Stimulated activated CD8-positive, alpha-beta memory T cell treated with anti-CD3 and anti-CD28 coated beads, Interleukin-4, amount 100 ng/mL, for 1 hour (primary cell): ENCODE data around the gene MRC2.

ENCODE experiments used
- DNase-seq, 2 donors: peaks; one replicate each; pipeline ENCODE4 v3.0.0-alpha.2; 2020; ENCODE audit warnings: low read depth in 2 of 2, low spot score in 1 of 2

MRC2 gene

DNA sequence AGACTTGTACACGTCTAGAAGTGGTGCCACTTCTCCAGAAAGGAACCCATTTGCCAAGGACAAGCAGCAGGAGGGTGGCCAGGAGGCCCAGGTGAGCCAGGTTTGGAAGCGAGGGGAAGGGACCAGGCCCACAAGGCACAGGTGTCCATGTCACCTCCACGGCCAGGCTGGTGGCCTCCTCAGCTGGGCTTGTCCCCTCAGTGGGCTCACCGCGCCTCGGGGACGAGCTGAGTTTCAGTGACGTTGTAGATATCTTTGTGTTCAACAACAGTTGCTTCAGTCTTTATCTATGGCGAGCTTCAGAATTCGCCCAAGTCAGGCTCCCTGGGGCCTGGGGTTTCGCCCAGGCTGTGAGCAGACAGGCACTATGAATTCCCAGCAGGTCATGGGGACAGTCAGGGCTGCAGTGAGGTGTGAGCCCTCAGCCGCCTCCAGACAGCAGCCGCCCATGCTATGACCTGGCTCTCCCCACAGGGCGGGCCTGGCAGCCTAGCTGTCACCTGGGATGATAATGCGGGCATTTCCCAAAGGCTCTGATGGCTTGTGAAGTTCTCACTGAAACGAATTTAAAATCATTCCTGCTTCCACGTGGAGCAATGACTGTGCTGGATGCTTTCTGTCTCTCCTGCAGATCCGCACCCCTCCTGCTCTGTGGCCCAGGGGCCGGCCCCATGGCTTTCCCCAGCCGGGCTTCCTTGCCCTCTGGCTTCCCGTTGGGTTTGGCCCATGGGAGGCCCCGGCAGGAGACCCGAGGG is 89.5 kb downstream of the MRC2 start:
- DNase-seq = no peak

- DNase-seq = no peak
These were observed 90.1 kb downstream of the MRC2 start for GRCh38 chr17:62717589-62717855.

DNA sequence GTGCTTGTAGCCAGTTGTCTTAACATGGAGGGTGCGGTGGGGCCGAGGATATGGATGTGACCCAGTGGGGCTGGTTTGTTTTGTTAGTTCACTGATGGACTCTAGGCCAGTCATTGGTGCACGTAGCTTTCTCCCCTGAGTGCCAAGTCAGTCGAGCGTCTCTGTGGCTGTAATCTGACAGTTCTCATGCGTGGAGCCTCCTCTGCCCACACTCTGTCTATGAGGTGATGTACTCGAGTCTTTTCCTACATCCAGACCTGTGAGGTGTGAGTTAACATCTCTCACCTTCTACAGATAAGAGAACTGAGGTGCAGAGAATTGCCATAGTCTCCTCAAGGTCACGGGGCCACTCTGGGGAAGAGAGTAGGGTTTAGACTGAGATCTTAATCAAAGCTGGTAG is 90.4 kb downstream of the MRC2 start:
- DNase-seq = no peak

DNA sequence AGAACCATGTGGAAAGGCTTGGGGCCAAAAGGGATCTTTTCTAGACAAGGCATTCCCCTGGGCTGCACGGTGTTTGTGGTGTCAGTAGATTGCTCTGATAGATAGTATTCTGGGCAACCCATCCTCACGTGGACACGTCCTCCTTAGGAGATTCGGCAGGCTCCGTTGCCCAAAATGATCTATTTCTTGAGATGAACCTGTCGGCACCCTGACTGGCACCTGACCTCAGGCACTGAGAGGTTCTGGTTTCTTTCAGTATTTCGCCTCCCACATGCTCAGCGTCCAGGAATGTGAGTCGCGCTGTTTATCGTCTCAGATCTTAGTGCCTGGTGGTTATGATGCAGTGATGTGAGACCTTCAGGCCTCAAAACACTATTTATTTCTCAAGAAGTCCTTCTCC is 91.0 kb downstream of the MRC2 start:
- DNase-seq = no peak

DNA sequence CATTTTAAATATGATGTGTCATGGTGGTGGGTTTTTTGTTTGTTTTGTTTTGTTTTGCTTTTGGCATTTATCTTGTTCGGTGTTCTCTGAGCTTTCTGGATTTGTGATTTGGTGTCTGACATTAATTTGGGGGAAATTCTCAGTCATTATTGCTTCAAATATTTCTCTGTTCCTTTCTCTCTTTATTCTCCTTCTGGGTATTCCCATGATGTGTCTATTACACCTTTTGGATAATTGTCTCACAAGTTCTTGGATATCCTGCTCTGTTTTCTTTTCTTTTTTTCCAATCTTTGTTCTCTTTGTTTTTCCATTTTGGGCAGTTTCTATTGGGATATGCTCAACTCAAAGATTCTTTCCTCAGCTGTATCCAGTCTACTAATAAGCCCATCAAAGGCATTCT is 92.1 kb downstream of the MRC2 start:
- DNase-seq = no peak

- DNase-seq = no peak
These were observed 92.8 kb downstream of the MRC2 start for GRCh38 chr17:62720126-62720850.

DNA sequence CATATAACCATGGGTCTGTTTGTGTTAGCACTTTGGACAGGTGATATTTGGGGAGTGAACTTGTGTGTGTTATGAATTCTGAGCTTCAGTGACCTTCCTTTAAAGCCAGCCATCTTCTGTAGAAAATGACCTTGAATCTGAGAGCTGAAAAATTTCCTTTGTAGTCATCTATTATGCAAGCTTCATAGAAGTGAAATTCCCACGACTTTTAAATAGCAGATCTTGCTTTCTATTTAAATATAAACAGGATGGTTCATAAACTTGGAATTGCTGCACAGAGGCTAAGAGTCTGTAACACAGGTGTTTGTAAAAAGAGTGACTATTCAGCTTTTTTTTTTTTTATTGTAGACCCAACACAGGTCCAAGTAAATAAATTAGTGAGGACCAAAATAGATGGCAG is 95.2 kb downstream of the MRC2 start:
- no peak for DNase-seq

DNA sequence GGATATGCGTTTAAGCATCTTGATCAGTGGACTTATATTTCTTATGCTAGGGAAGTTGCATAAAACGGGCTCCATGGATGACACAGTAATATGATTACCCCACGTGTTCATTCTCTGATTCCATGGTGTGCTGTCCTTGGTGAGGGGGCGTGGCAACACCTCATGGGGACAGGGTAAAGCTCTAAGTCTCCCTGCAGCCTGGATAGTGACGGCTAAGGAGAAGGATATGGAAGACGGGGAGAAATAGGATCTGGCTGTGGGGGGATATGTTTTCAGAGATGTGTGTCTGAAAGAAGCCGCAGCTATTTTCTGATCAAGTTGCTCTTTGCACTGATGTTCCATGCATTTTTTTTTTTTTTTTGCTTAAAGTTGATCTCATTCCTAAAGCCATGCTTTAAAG is 96.4 kb downstream of the MRC2 start:
- no peak for DNase-seq

GRCh38 chr17:62724398-62725146 is 97.1 kb downstream of the MRC2 start:
- DNase-seq = peak; percentile 35 to 38

GRCh38 chr17:62725791-62726249 is 98.3 kb downstream of the MRC2 start:
- no peak for DNase-seq

DNA sequence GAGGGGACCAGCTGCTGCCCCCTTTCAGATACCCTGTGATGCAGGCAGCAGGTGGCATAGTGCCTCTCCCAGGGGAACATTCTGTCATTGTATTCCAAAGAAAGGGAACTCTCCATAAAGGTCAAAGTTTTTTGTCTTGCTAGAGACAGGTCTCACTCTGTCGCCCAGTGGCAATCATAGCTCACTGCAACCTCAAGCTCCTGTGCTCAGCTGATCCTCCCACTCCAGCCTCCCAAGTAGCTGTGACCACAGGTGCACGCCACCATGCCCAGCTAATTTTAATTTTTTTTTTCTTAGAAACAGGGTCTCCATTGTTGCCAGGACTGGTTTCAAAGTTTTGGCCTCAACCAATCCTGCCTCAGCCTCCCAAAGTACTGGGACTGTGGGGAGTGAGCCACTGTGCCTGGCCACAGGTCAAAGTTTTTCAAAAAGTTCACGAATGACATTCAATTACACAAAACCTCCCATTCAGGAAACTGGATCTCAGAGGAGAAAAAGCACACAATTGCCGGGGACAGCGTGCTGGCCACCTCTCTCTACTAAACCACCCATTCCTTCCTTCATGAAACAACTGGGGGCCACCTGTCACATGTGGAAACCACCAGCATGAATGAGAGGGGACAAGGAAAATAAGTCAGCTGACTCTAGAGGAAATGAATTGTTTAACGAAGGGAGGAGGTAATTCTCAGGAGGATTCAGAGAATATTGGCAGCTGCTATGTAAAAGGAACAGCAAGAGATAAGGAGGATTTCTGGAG is 100.6 kb downstream of the MRC2 start:
- no peak for DNase-seq

GRCh38 chr17:62732125-62732524 is 104.7 kb downstream of the MRC2 start:
- DNase-seq = no peak

GRCh38 chr17:62735044-62735651 is 107.7 kb downstream of the MRC2 start:
- DNase-seq = no peak

DNA sequence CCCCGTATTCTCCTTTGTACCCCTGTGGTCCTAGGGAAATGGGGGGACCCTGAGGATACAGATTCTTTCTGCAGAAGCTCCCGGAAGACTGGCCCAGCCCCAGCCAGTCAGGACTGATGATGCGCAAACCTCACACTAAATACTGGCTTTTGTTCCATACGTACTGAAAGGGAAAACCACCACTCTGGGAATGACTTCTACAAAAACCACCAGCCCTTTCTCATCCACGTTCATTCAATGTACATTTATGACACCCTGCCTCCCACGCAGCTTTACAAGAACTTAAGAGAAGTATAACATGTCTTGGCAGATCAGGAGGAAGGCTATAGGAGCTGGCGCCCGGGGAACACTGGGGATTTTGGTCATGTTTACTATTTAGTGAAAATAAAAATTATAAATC is 110.0 kb downstream of the MRC2 start:
- no peak for DNase-seq

DNA sequence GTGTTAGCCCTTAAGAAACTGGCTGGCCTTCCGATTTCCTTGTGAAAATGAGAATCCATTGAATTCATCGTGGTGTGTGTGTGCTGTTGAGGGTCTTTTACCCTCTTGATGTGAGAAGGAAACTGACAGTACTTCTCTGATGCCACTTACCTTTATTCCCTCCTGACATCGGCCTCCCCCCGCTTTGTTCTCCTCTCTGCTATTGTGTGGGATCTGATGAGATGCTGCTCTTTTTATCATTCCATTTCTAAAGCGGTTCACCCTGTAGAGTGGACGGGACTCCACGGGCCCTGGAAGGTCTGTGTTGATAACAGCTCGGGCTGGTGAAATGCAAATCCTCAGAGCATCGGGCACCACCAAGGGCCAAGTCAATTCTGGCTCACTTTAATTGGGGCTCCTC is 110.8 kb downstream of the MRC2 start:
- no peak for DNase-seq

GRCh38 chr17:62739645-62740388 is 112.3 kb downstream of the MRC2 start:
- no peak for DNase-seq

GRCh38 chr17:62741290-62741689 is 113.8 kb downstream of the MRC2 start:
- DNase-seq = no peak
